ENCODE measurements around the gene POLE. TPM values are rescaled to one million over a fixed set of nuclear protein-coding genes. Genes with fewer than 3 reads are reported as not detected.

Gene POLE
- total RNA-seq, 1 experiment from 2014 or later, result 144 TPM

GRCh38 chr12:132614029-132614428 is 73.1 kb downstream of the POLE start:
- POLR2A ChIA-PET, result no interaction called here
- H3K4me1 Mint-ChIP-seq, result peaks cover 5% of the 10 kb centered on the region
- H3K27me3 Mint-ChIP-seq (ENCODE audit: low read depth), result peaks cover 93% of the 10 kb centered on the region
- H3K36me3 Mint-ChIP-seq, result peaks cover 8% of the 10 kb centered on the region; the same call in 1 of the 2 replicates
- H3K4me3 Mint-ChIP-seq, result no peak overlapping the region
- H3K9me3 Mint-ChIP-seq, result peaks cover 12% of the 10 kb centered on the region
- no peak for TF ChIP-seq ATF6 (CRISPR knock-in tag; IDR thresholded peaks at IDR 0.05)
- TF ChIP-seq FOXJ3 (CRISPR knock-in tag; IDR thresholded peaks at IDR 0.05; ENCODE audit: borderline replicate concordance), result no peak
- TF ChIP-seq GTF2I (CRISPR knock-in tag; conservative IDR thresholded peaks at IDR 0.05), result no peak
- no peak for TF ChIP-seq ATF1 (CRISPR knock-in tag; IDR thresholded peaks at IDR 0.05)
- TF ChIP-seq ZNF138 (CRISPR knock-in tag; conservative IDR thresholded peaks at IDR 0.05), result no peak
- no peak for TF ChIP-seq STAT6 (CRISPR knock-in tag; conservative IDR thresholded peaks at IDR 0.05; ENCODE audit: low read depth)
- TF ChIP-seq ZBTB43 (CRISPR knock-in tag; IDR thresholded peaks at IDR 0.05), result no peak
- no peak for TF ChIP-seq E2F5 (CRISPR knock-in tag; IDR thresholded peaks at IDR 0.05)
- TF ChIP-seq ZNF512 (CRISPR knock-in tag; IDR thresholded peaks at IDR 0.05; ENCODE audit: borderline replicate concordance), result no peak
- TF ChIP-seq IRF2 (CRISPR knock-in tag; IDR thresholded peaks at IDR 0.05; ENCODE audit: borderline replicate concordance, low read depth), result no peak
- TF ChIP-seq ZNF121 (CRISPR knock-in tag; IDR thresholded peaks at IDR 0.05), result no peak
- TF ChIP-seq MYBL2 (CRISPR knock-in tag; IDR thresholded peaks at IDR 0.05), result no peak
- no peak for TF ChIP-seq MAX (CRISPR knock-in tag; IDR thresholded peaks at IDR 0.05)
- TF ChIP-seq OVOL2 (CRISPR knock-in tag; IDR thresholded peaks at IDR 0.05; ENCODE audit: borderline replicate concordance), result no peak
- no peak for TF ChIP-seq GABPB1 (CRISPR knock-in tag; IDR thresholded peaks at IDR 0.05)
- no peak for TF ChIP-seq HMGXB4 (CRISPR knock-in tag; IDR thresholded peaks at IDR 0.05)
- DNase-seq (ENCODE audit: low spot score), result no peak
- H3K27ac Mint-ChIP-seq, result no peak overlapping the region
- CTCF ChIA-PET, result interaction anchor here (1.4 to 1.9 kb wide), 9 partner anchors 10 to 199 kb away, joined by 3 to 48 read pairs (median 7); no protein-coding TSS in a partner anchor
- ATAC-seq, result no peak

Measured in WTC11 (cell line).